ENCODE data around the gene FRMD3.

FRMD3 gene

DNA sequence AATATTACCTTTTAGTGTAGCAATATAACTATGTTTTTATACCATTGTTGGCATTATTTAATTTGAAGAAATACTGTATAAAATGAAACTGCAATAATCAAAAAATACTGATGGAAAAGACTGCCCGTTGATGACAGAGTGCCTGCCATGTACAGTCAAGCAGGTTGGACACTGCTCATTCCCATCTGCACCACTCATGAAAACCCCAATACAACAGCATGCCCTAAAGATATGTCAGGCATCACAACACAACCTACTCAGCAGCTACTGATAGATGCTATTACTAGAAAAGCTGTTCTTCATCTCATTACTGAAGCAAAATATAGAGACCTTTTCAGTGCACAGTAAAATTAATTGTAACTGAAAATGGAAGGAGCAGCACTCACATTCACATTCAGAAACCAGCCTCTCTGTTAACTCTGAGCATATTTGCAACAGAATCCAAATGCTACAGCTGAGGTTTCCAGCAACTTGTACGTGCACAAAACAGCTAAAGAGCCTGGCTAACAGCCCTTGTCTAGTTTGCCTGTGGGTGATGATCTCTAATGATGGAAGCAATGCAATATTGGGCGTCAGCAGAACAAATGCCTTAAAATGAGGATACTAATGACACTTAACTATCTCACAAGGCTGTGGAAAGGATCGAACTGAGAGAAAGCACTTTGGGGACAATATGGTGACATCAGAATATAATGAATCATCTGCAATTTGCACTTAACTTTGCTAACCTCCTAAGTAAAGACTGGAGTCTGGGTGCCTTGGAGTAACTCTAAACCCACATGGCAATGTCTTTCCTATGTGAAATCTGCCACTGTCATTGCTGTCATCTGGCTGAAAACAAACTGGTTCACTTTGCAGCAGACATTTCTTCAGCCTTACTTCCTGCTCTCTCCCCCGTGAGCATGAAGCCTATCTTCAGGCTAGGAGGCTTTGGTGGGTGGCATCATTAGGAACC is 280.0 kb downstream of the FRMD3 start:
- POLR2A ChIA-PET, result no interaction called here
- no peak for TF ChIP-seq ZNF384 (IDR thresholded peaks at IDR 0.05)
- no peak for TF ChIP-seq FOXM1 (IDR thresholded peaks at IDR 0.05; ENCODE audit: borderline replicate concordance)
- no peak for TF ChIP-seq HDGF (IDR thresholded peaks at IDR 0.05; ENCODE audit: borderline replicate concordance)
- no peak for TF ChIP-seq ARNT (IDR thresholded peaks at IDR 0.05)
- no peak for TF ChIP-seq LEF1 (IDR thresholded peaks at IDR 0.05; ENCODE audit: borderline replicate concordance)
- TF ChIP-seq FOXA1 (IDR thresholded peaks at IDR 0.05), result no peak
- no peak for TF ChIP-seq BHLHE40 (IDR thresholded peaks at IDR 0.05; ENCODE audit: borderline replicate concordance)
- TF ChIP-seq SP1 (IDR thresholded peaks at IDR 0.05), result no peak
- TF ChIP-seq CTBP1 (IDR thresholded peaks at IDR 0.05; ENCODE audit: borderline replicate concordance), result no peak
- TF ChIP-seq, protein P1, sequence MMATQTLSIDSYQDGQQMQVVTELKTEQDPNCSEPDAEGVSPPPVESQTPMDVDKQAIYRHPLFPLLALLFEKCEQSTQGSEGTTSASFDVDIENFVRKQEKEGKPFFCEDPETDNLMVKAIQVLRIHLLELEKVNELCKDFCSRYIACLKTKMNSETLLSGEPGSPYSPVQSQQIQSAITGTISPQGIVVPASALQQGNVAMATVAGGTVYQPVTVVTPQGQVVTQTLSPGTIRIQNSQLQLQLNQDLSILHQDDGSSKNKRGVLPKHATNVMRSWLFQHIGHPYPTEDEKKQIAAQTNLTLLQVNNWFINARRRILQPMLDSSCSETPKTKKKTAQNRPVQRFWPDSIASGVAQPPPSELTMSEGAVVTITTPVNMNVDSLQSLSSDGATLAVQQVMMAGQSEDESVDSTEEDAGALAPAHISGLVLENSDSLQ (IDR thresholded peaks at IDR 0.05), result no peak
- TF ChIP-seq TARDBP (IDR thresholded peaks at IDR 0.05), result no peak
- DNase-seq (ENCODE audit: extremely low spot score), result no peak
- CTCF ChIA-PET, result no interaction called here

DNA sequence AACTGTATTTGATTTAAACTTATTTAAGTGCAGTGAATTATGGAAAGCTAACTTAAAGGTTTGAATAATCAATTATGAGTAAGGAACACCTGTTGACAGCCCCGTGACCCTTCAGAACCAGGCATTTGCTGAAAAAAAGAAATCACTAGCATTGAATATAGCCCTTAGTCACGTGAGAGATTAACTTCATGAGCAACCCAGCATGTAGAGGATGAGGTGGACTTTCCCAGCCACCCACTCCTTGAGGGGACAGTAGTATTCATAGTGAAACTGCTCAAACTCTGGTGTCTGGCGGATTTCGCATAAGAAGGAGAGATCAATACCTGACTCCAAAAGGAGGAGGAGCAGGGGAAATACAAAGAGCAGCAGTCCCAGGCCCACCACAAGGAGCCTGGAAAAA is 290.5 kb downstream of the FRMD3 start:
- no peak for DNase-seq (ENCODE audit: extremely low spot score)
- TF ChIP-seq LEF1 (IDR thresholded peaks at IDR 0.05; ENCODE audit: borderline replicate concordance) (no peak), HDGF (IDR thresholded peaks at IDR 0.05; ENCODE audit: borderline replicate concordance) (no peak), SP1 (IDR thresholded peaks at IDR 0.05) (no peak), ELF4 (IDR thresholded peaks at IDR 0.05) (no peak), CTBP1 (IDR thresholded peaks at IDR 0.05; ENCODE audit: borderline replicate concordance) (no peak), NFRKB (IDR thresholded peaks at IDR 0.05) (no peak), TARDBP (IDR thresholded peaks at IDR 0.05) (no peak), FOXM1 (IDR thresholded peaks at IDR 0.05; ENCODE audit: borderline replicate concordance) (no peak), ZNF384 (IDR thresholded peaks at IDR 0.05) (no peak), FOXK2 (IDR thresholded peaks at IDR 0.05) (no peak), BHLHE40 (IDR thresholded peaks at IDR 0.05; ENCODE audit: borderline replicate concordance) (no peak), L3MBTL2 (conservative IDR thresholded peaks at IDR 0.05) (no peak), SUZ12 (IDR thresholded peaks at IDR 0.05) (no peak)
- TF ChIP-seq, protein P1 (IDR thresholded peaks at IDR 0.05), result no peak
- POLR2A ChIA-PET, result no interaction called here
- CTCF ChIA-PET, result no interaction called here

DNA sequence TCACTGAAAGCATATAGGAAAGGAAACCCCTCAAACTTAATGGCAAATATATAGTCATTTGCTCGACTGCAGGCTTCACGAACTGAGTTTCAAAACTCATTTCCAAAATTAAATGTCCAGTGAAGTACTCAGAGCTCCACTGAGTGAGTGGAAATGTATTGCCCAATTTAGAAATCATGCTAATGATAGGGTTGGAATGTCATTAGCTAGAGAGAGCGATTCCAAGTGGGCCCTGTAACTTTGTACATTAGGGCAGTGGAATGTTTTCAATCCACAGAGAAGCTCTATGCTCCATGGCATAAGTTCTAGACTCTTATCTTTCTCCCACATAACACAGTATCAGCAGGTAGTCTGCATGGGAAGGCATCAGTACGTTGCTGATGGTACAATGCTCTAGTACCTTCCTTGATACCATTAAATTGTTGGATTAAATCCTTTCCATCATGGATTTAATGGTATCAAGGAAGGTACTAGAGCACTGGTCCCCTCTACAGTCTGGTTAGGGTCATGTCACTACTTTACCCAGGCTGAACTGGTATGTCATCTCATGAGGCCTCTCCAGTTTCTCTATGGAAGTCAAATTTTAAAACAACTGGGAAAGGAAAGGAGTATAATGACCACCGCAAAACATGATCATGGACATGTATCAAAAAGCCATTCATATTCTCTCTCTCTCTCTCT is 292.1 kb downstream of the FRMD3 start:
- TF ChIP-seq TARDBP (IDR thresholded peaks at IDR 0.05) (no peak), L3MBTL2 (conservative IDR thresholded peaks at IDR 0.05) (no peak), NFRKB (IDR thresholded peaks at IDR 0.05) (no peak)
- ChIA-PET CTCF (no interaction called here), POLR2A (no interaction called here)
- DNase-seq (ENCODE audit: extremely low spot score), result no peak

DNA sequence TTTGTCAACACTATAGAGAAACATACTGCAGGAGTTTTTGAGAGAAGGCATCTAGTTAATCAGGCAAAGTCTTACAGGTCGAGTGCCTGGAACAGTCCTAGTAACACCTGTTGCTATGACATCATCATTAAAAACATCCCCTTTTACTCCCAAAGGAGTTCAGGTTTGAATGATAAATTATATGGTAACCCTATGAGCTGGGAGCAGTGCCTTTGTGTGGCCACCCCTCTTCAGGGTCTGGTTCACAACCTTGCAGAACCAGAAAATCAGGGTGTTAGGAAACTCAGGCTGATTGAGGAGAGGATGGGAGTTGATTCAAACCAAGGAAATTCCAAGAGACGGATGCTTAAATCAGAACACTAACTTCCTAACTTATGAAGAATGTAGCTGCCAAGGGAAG is 296.1 kb downstream of the FRMD3 start:
- TF ChIP-seq CTBP1 (IDR thresholded peaks at IDR 0.05; ENCODE audit: borderline replicate concordance), result no peak
- no peak for TF ChIP-seq FOXK2 (IDR thresholded peaks at IDR 0.05)
- no peak for TF ChIP-seq SP1 (IDR thresholded peaks at IDR 0.05)
- TF ChIP-seq FOXM1 (IDR thresholded peaks at IDR 0.05; ENCODE audit: borderline replicate concordance), result no peak
- TF ChIP-seq ZNF384 (IDR thresholded peaks at IDR 0.05), result no peak
- TF ChIP-seq LEF1 (IDR thresholded peaks at IDR 0.05; ENCODE audit: borderline replicate concordance), result no peak
- no peak for TF ChIP-seq TARDBP (IDR thresholded peaks at IDR 0.05)
- TF ChIP-seq ELF4 (IDR thresholded peaks at IDR 0.05), result no peak
- no peak for TF ChIP-seq HDGF (IDR thresholded peaks at IDR 0.05; ENCODE audit: borderline replicate concordance)
- TF ChIP-seq L3MBTL2 (conservative IDR thresholded peaks at IDR 0.05), result no peak
- TF ChIP-seq ARNT (IDR thresholded peaks at IDR 0.05), result no peak
- TF ChIP-seq SUZ12 (IDR thresholded peaks at IDR 0.05), result no peak
- ChIA-PET POLR2A (no interaction called here), CTCF (no interaction called here)
- DNase-seq (ENCODE audit: extremely low spot score), result no peak

DNA sequence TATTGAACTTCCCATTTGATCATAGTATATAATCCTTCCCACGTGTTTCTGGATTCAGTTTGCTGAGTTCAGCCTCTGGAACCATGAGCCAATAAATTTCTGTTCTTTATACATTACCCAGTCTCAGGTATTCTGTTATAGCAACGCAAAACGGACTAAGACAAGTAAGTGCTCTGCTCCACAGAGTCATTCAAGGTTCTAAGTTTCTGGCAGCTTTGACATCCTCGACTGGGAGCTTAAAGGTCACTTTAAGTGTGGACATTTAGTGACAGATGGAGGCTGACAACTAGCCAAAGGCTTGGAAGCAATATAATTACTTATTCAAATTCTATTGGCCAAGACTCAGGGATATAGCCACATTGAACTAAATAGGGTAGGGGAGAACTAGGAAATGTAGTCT is 297.5 kb downstream of the FRMD3 start:
- TF ChIP-seq LEF1 (IDR thresholded peaks at IDR 0.05; ENCODE audit: borderline replicate concordance), result no peak
- no peak for TF ChIP-seq FOXK2 (IDR thresholded peaks at IDR 0.05)
- no peak for TF ChIP-seq FOXA1 (IDR thresholded peaks at IDR 0.05)
- no peak for TF ChIP-seq FOXM1 (IDR thresholded peaks at IDR 0.05; ENCODE audit: borderline replicate concordance)
- TF ChIP-seq, protein P1 (IDR thresholded peaks at IDR 0.05), result no peak
- no peak for TF ChIP-seq ARNT (IDR thresholded peaks at IDR 0.05)
- TF ChIP-seq L3MBTL2 (conservative IDR thresholded peaks at IDR 0.05), result no peak
- TF ChIP-seq CTBP1 (IDR thresholded peaks at IDR 0.05; ENCODE audit: borderline replicate concordance), result no peak
- no peak for TF ChIP-seq NFRKB (IDR thresholded peaks at IDR 0.05)
- no peak for TF ChIP-seq SUZ12 (IDR thresholded peaks at IDR 0.05)
- no peak for TF ChIP-seq HDGF (IDR thresholded peaks at IDR 0.05; ENCODE audit: borderline replicate concordance)
- TF ChIP-seq ZNF384 (IDR thresholded peaks at IDR 0.05), result no peak
- CTCF ChIA-PET, result no interaction called here
- DNase-seq (ENCODE audit: extremely low spot score), result no peak
- POLR2A ChIA-PET, result no interaction called here

DNA sequence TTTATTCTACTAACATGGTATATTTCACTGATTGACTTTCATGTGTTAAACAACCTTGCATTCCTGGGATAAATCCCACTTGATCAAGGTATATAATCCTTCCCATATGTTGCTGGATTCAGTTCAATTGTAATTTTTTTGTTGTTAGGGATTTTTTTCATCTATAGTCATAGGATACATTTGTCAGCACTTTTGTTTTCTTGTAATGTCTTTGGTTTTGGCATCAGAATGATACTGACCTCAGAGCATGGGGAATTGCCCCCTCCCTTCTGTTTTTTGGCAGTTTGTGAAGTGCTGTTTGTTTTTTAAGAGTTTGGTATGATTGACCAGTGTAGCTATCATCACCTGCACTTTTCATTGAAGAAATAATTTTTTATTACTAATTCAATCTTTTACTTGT is 298.5 kb downstream of the FRMD3 start:
- no peak for DNase-seq (ENCODE audit: extremely low spot score)
- ChIA-PET CTCF (no interaction called here), POLR2A (no interaction called here)
- TF ChIP-seq, protein P1 (IDR thresholded peaks at IDR 0.05), result no peak
- TF ChIP-seq FOXA1 (IDR thresholded peaks at IDR 0.05) (no peak), TARDBP (IDR thresholded peaks at IDR 0.05) (no peak), FOXK2 (IDR thresholded peaks at IDR 0.05) (no peak), ARNT (IDR thresholded peaks at IDR 0.05) (no peak), L3MBTL2 (conservative IDR thresholded peaks at IDR 0.05) (no peak), BHLHE40 (IDR thresholded peaks at IDR 0.05; ENCODE audit: borderline replicate concordance) (no peak), SP1 (IDR thresholded peaks at IDR 0.05) (no peak)

All from HEK293T (cell line).